Fibroblast of peridontal ligament (primary cell): ENCODE measurements around the gene TMEM147.
"Not testable (repeated sequence)": the region's sequence is repeated elsewhere in the genome, so short reads cannot be mapped to it uniquely, and the experiment has no call there.

Experiments
- DNase-seq: peaks from one replicate; pipeline ENCODE4 v3.0.0-alpha.2; 2010; ENCODE audit errors: extremely low read depth

The TMEM147 gene

GRCh38 chr19:35562776-35563175 is 17.4 kb downstream of the TMEM147 start:
- DNase-seq, result no peak

GRCh38 chr19:35563207-35563829 is 17.9 kb downstream of the TMEM147 start, which contains the start of gene ATP4A:
ATP4A (minus strand) TSS chr19:35563658; CDS start chr19:35563629, 29 bp downstream.
- no peak for DNase-seq

GRCh38 chr19:35565016-35565856 is 19.8 kb downstream of the TMEM147 start:
- DNase-seq, result no peak

- DNase-seq, result no peak
Observed at GRCh38 chr19:35566738-35567137, 21.3 kb downstream of the TMEM147 start.

- no peak for DNase-seq
Observed at GRCh38 chr19:35569281-35569781, 23.9 kb downstream of the TMEM147 start.

GRCh38 chr19:35571406-35571965 is 26.1 kb downstream of the TMEM147 start:
- no peak for DNase-seq

- no peak for DNase-seq
Observed at GRCh38 chr19:35577918-35578317, 32.5 kb downstream of the TMEM147 start.

- no peak for DNase-seq
Observed at GRCh38 chr19:35578707-35579106, 33.3 kb downstream of the TMEM147 start.

GRCh38 chr19:35582760-35583159 is 37.3 kb downstream of the TMEM147 start:
- no peak for DNase-seq

GRCh38 chr19:35585848-35586247 is 40.4 kb downstream of the TMEM147 start, which contains the start of gene PMIS2:
PMIS2 (plus strand) TSS chr19:35586173; CDS start chr19:35586260, 87 bp downstream.
- no peak for DNase-seq

GRCh38 chr19:35587321-35587720 is 41.9 kb downstream of the TMEM147 start:
- no peak for DNase-seq

GRCh38 chr19:35590875-35591274 is 45.4 kb downstream of the TMEM147 start:
- no peak for DNase-seq

- DNase-seq, result peak; percentile 56
Observed at GRCh38 chr19:35592226-35592625, 46.8 kb downstream of the TMEM147 start.

- DNase-seq, result not testable (repeated sequence)
Observed at GRCh38 chr19:35595026-35595425, 49.6 kb downstream of the TMEM147 start.

GRCh38 chr19:35595928-35596327 is 50.5 kb downstream of the TMEM147 start:
- DNase-seq, result no peak

- DNase-seq, result no peak
Observed at GRCh38 chr19:35596366-35596999, 51.1 kb downstream of the TMEM147 start.
